Astrocyte (in vitro differentiated cells and primary cell): ENCODE data around the gene MMP24OS. TPM values are rescaled to one million over a fixed set of nuclear protein-coding genes. Genes with fewer than 3 reads are reported as not detected.

Source experiments
- DNase-seq: peaks from one replicate; pipeline ENCODE4 v3.0.0-alpha.2; 2010; ENCODE audit warnings: low read depth
- FAIRE-seq: peaks from 2 replicates; lab custom pipeline; 2011; peaks lifted over from hg19 to GRCh38; lab: Jason Lieb, UNC
- H2AFZ ChIP-seq: 2 replicates; pipeline ENCODE4 v1.6.0; 2012; ENCODE audit warnings: low read depth, low read length, inconsistent platforms
- H3K27ac ChIP-seq: 2 replicates; pipeline ENCODE4 v1.5.1; 2011; ENCODE audit warnings: low read depth, low read length, inconsistent platforms
- H3K27me3 ChIP-seq: 2 replicates; pipeline ENCODE4 v1.6.0; 2011; ENCODE audit warnings: low read length, inconsistent platforms; ENCODE audit not compliant: insufficient read depth
- H3K36me3 ChIP-seq: 2 replicates; pipeline ENCODE4 v1.5.1; 2011; ENCODE audit warnings: low read length, inconsistent platforms; ENCODE audit not compliant: insufficient read depth
- H3K4me1 ChIP-seq: 2 replicates; pipeline ENCODE4 v1.5.1; 2011; ENCODE audit warnings: low read length, inconsistent platforms; ENCODE audit not compliant: insufficient read depth
- H3K4me2 ChIP-seq: 2 replicates; pipeline ENCODE4 v1.6.0; 2012; ENCODE audit warnings: low read length, inconsistent platforms
- H3K4me3 ChIP-seq: 2 replicates; pipeline ENCODE4 v1.5.1; 2011; ENCODE audit warnings: low read depth, mild to moderate bottlenecking, low read length, inconsistent platforms; ENCODE audit not compliant: insufficient read depth
- H3K79me2 ChIP-seq: 2 replicates; pipeline ENCODE4 v1.6.0; 2012; ENCODE audit warnings: mild to moderate bottlenecking, low read length, inconsistent platforms; ENCODE audit not compliant: insufficient read depth
- H3K9ac ChIP-seq: 2 replicates; pipeline ENCODE4 v1.6.0; 2012; ENCODE audit warnings: mild to moderate bottlenecking, low read length, inconsistent platforms
- H3K9me3 ChIP-seq: 2 replicates; pipeline ENCODE4 v1.5.1; 2012; ENCODE audit warnings: low read depth, mild to moderate bottlenecking, low read length, inconsistent platforms; ENCODE audit not compliant: insufficient read depth
- H4K20me1 ChIP-seq: 2 replicates; pipeline ENCODE4 v1.6.0; 2012; ENCODE audit warnings: low read length, inconsistent platforms; ENCODE audit not compliant: insufficient read depth
- H3K27ac Mint-ChIP-seq: one replicate; pipeline ENCODE4 v1.8.0; 2021; ENCODE audit warnings: mild to moderate bottlenecking, mixed read lengths; ENCODE audit not compliant: unreplicated experiment
- H3K27me3 Mint-ChIP-seq: one replicate; pipeline ENCODE4 v1.8.0; 2021; ENCODE audit warnings: low read depth, mixed read lengths; ENCODE audit not compliant: unreplicated experiment
- H3K36me3 Mint-ChIP-seq: one replicate; pipeline ENCODE4 v1.8.0; 2021; ENCODE audit warnings: low read depth, mixed read lengths; ENCODE audit not compliant: unreplicated experiment
- H3K4me1 Mint-ChIP-seq: one replicate; pipeline ENCODE4 v1.8.0; 2021; ENCODE audit warnings: low read depth, mixed read lengths; ENCODE audit not compliant: unreplicated experiment
- H3K4me3 Mint-ChIP-seq: one replicate; pipeline ENCODE4 v1.8.0; 2021; ENCODE audit warnings: mild to moderate bottlenecking, moderate library complexity, mixed read lengths; ENCODE audit not compliant: unreplicated experiment
- H3K9me3 Mint-ChIP-seq: one replicate; pipeline ENCODE4 v1.8.0; 2021; ENCODE audit warnings: mild to moderate bottlenecking, mixed read lengths; ENCODE audit not compliant: unreplicated experiment
- CTCF ChIP-seq: IDR thresholded peaks from 2 replicates; pipeline ENCODE4 v1.5.1; 2011; ENCODE audit warnings: low read depth, mild to moderate bottlenecking, inconsistent platforms, low read length, moderate library complexity; ENCODE audit not compliant: insufficient read depth
- EZH2 ChIP-seq: IDR thresholded peaks from 2 replicates; pipeline ENCODE4 v1.6.1; 2012; ENCODE audit warnings: mild to moderate bottlenecking, low read length, inconsistent platforms; ENCODE audit not compliant: insufficient read depth
- total RNA-seq: library from RNA; stranded (reverse); gene quantifications from 2 replicates; pipeline ENCODE4 v1.2.1, GENCODE V29; 2021

The MMP24OS gene
- total RNA-seq, 1 donor from 2014 or later, result 86.5 TPM

GRCh38 chr20:35311409-35311808, 33.5 kb upstream of the MMP24OS start:
- H3K27me3 ChIP-seq, result no peaks in the 10 kb centered on the region
- Mint-ChIP-seq H3K27ac (peak overlapping the region; percentile 73), H3K4me1 (peaks cover 66% of the 10 kb centered on the region), H3K36me3 (peaks cover 11% of the 10 kb centered on the region), H3K9me3 (peaks cover 3% of the 10 kb centered on the region), H3K4me3 (no peak overlapping the region), H3K27me3 (no peaks in the 10 kb centered on the region)
- no peaks in the 10 kb centered on the region for H3K9me3 ChIP-seq
- TF ChIP-seq CTCF (no peak), EZH2 (no peak)
- DNase-seq, result peak; percentile 64
- peaks cover 73% of the 10 kb centered on the region for H3K4me1 ChIP-seq
- peak overlapping the region; percentile 92 for H3K27ac ChIP-seq
- H3K9ac ChIP-seq, result peak overlapping the region; percentile 73
- FAIRE-seq, result no peak
- no peak overlapping the region for H2AFZ ChIP-seq
- H3K4me3 ChIP-seq, result no peak overlapping the region
- H3K4me2 ChIP-seq, result peak overlapping the region; percentile 42
- peaks cover 8% of the 10 kb centered on the region for H3K79me2 ChIP-seq
- no peaks in the 10 kb centered on the region for H3K36me3 ChIP-seq
- H4K20me1 ChIP-seq, result no peaks in the 10 kb centered on the region

- Histone ChIP-seq H3K79me2 (peaks cover 8% of the 10 kb centered on the region), H3K9ac (peak overlapping the region; percentile 81), H4K20me1 (no peaks in the 10 kb centered on the region), H3K9me3 (no peaks in the 10 kb centered on the region), H3K36me3 (no peaks in the 10 kb centered on the region), H3K4me2 (peak overlapping the region; percentile 46), H3K4me1 (peaks cover 85% of the 10 kb centered on the region), H3K4me3 (no peak overlapping the region), H3K27me3 (no peaks in the 10 kb centered on the region), H2AFZ (no peak overlapping the region), H3K27ac (peak overlapping the region; percentile 100)
- DNase-seq (peak; percentile 79), FAIRE-seq (peak; percentile 5)
- H3K4me3 Mint-ChIP-seq, result no peak overlapping the region
- peaks cover 75% of the 10 kb centered on the region for H3K4me1 Mint-ChIP-seq
- H3K27ac Mint-ChIP-seq, result peak overlapping the region; percentile 100
- H3K9me3 Mint-ChIP-seq, result peaks cover 3% of the 10 kb centered on the region
- no peaks in the 10 kb centered on the region for H3K27me3 Mint-ChIP-seq
- no peak for TF ChIP-seq CTCF
- TF ChIP-seq EZH2, result no peak
- peaks cover 11% of the 10 kb centered on the region for H3K36me3 Mint-ChIP-seq
Observed at GRCh38 chr20:35307666-35308653, 30.0 kb upstream of the MMP24OS start.
